GM21737 (cell line): ENCODE results near the gene ZNF12.
"Not testable (repeated sequence)": the region's sequence is repeated elsewhere in the genome, so short reads cannot be mapped to it uniquely, and the experiment has no call there.

ENCODE experiments used
- ATAC-seq: cut with Tn5 transposase; IDR thresholded peaks from one replicate; pipeline ENCODE4 v1.9.1; 2021; ENCODE audit warnings: mild to moderate bottlenecking, moderate library complexity; ENCODE audit not compliant: unreplicated experiment

The ZNF12 gene

DNA sequence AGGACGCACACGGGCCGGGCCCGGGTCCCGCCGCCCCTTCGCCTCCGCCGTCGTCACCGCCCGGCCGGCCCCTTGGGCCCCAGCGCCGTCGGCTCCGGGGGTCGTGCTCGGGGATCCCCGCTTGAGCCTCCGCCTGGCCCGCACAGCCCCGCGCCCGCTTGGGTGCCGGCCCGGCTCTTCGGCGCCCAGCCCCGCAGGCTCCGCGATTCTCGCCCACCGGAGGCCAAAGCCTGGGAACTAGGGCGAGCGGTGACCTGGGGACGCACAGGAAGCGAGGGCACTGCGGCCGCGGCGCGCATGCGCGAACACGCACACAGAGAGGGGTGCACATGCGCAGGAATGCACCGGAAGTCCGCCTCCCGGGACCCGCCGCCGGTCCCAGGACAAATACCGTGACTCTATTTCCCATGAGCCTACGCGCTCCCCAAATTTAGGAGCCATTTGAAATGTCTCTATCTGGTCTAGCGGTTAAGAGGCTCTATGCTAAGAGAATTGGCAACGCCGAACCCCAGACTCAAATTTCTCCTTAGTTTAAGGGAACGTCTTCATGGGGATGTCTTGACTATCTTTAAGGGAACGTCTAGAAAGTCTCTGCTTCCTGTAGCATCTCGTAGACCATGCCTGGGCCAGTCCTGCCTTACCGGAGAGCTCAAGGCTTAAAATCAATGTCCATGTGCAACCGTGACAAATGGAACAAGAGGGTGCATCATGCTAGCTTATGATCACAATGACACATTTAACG lies at the start of gene ZNF12:
Gene ZNF12, minus strand, starts transcription at position 282 of the 742 bp plus-strand sequence. CDS start 1,774 bp downstream, outside the sequence.
- ATAC-seq = peak; percentile 96

- ATAC-seq = not testable (repeated sequence)
These were observed 47.2 kb upstream of the ZNF12 start, which contains the start of gene RSPH10B2 for GRCh38 chr7:6753964-6754363. RSPH10B2 (plus strand) TSS chr7:6754103; CDS start chr7:6757678, 3,575 bp downstream.

DNA sequence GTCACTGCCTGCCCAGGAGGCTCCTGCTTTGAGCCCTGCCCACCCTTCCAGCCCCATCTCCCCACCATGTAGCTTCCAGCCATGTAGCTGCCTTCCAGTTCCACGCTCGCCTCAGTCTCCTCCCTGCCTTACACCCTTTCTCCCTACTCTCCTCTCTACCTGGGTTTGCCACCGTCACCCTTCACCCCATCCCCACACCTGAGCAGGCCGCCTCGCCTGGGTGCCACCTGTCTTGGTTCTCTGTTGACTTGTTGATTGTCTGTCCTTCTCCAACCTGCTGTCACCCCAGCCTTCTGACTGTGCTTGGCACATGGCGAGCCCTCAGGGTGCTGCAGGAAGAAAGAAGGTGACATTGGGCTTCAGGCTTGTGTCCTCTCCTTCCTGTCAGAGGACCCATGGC lies 43.4 kb upstream of the ZNF12 start:
- ATAC-seq = not testable (repeated sequence)

DNA sequence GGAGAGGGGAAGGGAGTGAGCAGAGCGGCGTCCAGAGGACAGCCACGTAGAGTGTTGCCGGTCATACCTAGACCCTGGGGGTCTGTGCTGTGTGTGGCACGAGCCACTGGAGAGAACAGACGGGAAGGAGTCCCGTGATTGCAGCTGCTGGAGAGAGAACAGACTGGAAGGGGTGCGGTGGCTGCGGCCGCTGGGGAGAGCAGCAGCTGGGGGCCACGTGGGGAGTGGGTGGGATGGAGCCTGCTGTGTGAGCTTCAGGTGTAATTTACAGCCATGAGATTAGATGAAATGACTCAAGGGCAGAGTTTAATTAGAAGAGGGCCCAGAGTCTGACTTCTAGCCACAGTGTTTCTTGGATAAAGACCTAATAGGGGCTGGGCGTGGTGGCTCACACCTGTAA lies 42.6 kb upstream of the ZNF12 start:
- not testable (repeated sequence) for ATAC-seq

DNA sequence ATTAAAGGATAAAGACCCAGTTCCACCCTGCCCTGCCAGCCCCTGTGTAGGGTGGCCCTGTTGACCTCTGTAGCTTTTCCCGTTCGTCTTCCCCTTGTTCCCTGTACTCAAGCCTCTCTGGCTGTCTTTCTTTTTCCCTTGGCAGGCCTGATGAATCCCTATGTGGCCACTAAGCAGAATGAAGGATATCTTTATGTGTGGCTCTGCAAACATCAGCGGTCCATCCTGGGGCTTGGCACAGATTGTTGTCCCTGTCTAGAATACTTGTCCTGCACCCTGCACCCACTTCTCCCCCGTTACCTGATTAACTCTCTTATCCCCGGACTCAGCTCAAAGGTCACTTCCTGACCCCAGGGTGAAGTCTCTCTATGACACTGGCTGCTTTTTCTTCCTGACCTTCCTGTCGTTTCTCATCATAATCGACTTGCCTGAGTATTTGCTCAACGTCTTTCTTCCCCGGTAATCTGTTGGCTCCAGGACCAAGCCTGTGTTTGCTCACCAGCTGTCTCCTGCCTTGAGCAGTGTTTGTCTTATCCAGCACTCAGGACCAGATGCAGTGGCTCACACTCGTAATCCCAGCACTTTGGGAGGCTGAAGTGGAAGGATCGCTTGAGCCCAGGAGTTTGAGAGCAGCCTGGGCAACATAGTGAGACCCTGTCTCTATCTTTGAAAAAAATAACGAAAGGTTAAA lies 37.8 kb upstream of the ZNF12 start:
- not testable (repeated sequence) for ATAC-seq

DNA sequence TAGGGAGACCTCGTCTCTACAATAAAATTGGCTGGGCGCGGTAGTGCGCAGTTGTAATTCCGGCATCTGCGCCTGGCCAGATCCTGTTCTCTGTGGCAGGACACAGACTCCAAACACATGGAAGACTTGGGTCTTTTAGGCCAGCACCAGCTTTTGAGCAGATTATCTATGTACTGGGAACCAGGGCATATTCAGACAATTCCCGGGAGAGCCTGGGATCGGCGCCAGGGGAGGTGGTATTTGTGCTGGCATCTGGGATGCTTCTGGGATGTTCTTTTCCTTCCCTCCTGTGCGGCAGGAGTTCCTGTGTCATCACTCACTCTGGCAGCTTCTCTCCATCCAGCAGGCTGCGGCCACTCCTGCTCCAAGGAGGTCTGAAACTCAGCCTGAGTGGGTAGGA lies 31.7 kb upstream of the ZNF12 start:
- ATAC-seq = not testable (repeated sequence)

DNA sequence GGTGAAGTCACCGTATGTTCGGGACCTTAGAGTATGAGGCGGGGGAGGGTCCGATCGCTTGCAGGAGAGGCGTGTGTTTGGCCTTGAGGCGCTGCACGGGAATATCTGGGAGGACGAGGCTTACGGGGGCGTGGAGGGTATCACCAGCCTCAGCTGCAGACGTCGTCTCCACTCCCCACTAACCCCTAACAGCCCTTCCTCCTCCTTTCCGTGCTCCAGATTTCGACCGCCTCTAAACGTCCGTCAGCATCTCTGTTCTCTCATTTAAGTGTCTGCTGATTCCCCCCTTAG lies 23.5 kb upstream of the ZNF12 start:
- no peak for ATAC-seq

- peak; percentile 85 for ATAC-seq
These were observed 23.0 kb upstream of the ZNF12 start for GRCh38 chr7:6729492-6730342.

DNA sequence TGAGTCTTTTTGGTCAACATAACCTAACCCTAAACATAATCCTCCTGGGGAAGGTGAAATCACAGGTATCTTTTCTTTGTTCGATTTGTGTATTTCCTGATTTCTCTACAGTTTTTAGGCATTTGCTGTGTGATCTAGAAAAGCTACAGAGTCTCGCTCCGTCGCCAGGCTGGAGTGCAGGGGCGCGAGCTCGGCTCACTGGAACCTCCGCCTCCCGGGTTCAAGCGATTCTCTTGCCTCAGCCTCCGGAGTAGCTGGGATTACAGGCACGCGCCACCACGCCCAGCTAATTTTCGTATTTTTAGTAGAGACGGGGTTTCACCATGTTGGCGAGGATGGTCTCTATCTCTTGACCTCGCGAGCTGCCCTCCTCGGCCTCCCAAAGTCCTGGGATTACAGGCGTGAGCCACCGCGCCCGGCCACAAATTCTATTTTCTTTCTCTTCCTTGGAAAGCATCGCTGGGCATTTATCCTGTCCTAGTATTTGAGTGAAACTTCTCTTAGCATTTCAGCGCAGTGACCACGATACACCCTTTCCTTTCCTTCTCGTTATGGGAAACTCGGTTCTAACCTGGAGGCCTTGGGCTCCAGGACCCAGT lies 22.2 kb upstream of the ZNF12 start:
- ATAC-seq = not testable (repeated sequence)

- ATAC-seq = no peak
These were observed 20.9 kb upstream of the ZNF12 start for GRCh38 chr7:6727663-6728062.

- ATAC-seq = not testable (repeated sequence)
These were observed 19.6 kb upstream of the ZNF12 start for GRCh38 chr7:6726341-6726740.

DNA sequence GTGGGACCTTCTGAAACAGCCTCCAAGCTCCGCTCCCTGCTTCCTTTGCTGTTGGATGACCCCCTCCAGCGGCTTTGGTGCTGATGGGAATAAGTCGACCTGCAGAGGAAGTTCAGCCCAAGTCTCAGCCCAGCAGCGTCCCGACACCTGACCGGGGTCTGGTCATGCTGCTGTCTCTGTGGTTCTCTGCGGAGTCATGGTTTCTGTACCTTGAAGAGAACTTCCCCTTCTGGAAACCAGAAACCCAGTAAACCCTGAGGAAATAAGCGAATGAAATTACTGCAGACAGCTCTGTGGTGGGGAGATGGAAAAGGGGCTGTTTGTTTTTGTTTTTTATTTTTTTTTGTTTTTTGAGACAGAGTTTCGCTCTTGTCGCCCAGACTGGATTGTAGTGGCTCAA lies 18.3 kb upstream of the ZNF12 start:
- ATAC-seq = peak; percentile 67

- ATAC-seq = not testable (repeated sequence)
These were observed 17.6 kb upstream of the ZNF12 start for GRCh38 chr7:6724351-6724750.

GRCh38 chr7:6718124-6718523 lies 11.4 kb upstream of the ZNF12 start:
- ATAC-seq = no peak

DNA sequence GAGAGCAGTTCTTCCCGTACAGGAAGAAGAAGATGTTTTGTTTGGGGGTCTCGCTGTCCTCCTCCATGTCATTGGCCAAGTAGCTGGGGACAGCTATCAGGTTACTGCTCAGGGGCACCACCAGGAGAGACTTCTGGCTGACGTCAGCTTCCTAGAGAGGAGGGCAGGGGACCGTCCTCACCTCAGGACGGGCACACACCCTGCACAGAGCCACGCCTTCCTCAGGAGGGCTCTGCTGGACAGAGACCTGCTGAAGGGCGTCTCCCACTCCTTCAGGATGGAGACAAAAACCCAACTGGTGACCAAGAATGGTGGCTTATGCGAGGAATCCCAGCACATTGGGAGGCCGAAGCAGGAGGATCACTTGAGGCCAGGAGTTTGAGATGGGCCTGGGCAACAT lies 9.2 kb upstream of the ZNF12 start:
- ATAC-seq = not testable (repeated sequence)

DNA sequence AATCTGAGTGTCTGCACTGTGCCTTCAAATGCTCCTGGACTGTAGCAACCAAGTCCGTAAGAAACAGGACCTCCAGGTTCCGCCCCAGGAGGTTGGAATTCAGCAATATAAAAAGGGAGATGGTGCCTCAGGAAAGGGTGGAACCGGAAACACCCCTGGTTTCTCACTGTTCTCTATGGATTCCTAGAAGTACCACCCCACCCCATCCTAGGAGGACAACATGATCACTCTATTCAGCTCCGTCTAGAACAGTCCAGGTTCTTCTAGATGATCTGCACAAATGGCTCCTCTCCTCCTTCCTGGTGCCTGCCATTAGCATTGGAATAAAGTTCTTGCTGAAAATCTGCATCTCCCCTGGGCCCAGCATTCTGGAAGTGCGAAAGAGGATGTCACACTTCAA lies 7.6 kb upstream of the ZNF12 start:
- ATAC-seq = no peak

DNA sequence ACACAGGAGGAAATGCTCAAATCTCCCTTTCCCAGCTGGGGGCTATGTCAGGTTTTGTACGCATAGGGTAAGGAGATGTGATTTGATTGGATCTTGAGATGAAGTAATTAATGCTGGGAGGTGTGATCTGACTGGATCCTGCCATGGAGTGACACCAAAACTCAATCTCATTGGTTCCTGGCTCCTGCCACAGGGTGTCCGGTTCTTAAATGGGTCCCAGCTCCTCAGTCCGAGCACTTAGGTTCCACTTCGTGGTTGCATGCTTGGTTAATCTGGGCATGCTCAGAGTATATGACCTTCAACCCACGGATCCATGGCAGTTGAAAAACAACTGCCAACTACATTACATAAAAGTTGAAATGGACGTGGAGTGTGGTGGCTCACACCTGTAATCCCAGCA lies 3.1 kb upstream of the ZNF12 start:
- ATAC-seq = no peak

- ATAC-seq = no peak
These were observed 1.6 kb upstream of the ZNF12 start for GRCh38 chr7:6708304-6708703.

GRCh38 chr7:6705959-6706665 lies 635 bp downstream of the ZNF12 start:
- peak; percentile 29 for ATAC-seq

DNA sequence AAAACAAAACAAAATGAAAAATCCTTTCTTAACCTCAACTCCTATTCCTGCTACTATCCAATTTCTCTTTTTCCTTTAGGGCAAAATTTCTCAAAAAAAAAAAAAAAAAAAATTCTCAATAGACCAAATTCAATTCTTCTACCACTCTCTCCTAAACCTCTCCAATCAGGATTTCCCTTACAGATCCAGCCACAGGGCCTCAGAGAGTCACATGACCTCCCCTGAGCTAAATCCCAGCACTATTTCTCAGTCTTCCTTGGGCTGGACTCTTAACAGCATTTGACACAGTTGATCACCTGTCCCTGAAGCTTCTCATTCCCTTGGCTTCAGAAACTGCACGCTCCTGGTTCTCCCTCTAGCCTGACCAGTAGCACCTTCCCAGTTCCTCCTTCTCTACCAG lies 4.9 kb downstream of the ZNF12 start:
- no peak for ATAC-seq
